GM12864 (cell line): ENCODE results near the gene SH3PXD2A.

Experiments used
- DNase-seq: peaks from one replicate; pipeline ENCODE4 v3.0.0-alpha.2; 2011; ENCODE audit warnings: low read depth
- H3K4me3 ChIP-seq: 2 replicates; pipeline ENCODE4 v1.5.1; 2011; ENCODE audit warnings: mild to moderate bottlenecking, low read depth, low read length, control low read depth
- CTCF ChIP-seq: IDR thresholded peaks from 2 replicates; pipeline ENCODE4 v1.5.1; 2011; ENCODE audit warnings: low read depth, mild to moderate bottlenecking, moderate library complexity, low read length, control low read depth, inconsistent platforms; ENCODE audit errors: missing control alignments

Gene SH3PXD2A

GRCh38 chr10:103599907-103600306, 255.5 kb downstream of the SH3PXD2A start:
- no peak overlapping the region for H3K4me3 ChIP-seq
- DNase-seq, result no peak
- TF ChIP-seq CTCF, result no peak

- no peak overlapping the region for H3K4me3 ChIP-seq
- no peak for TF ChIP-seq CTCF
- no peak for DNase-seq
These were observed 256.2 kb downstream of the SH3PXD2A start for GRCh38 chr10:103599211-103599610.

- peak; percentile 44 for TF ChIP-seq CTCF
- DNase-seq, result no peak
- H3K4me3 ChIP-seq, result no peak overlapping the region
These were observed 256.7 kb downstream of the SH3PXD2A start for GRCh38 chr10:103598654-103599115.

- no peak for TF ChIP-seq CTCF
- H3K4me3 ChIP-seq, result no peak overlapping the region
- no peak for DNase-seq
These were observed 258.4 kb downstream of the SH3PXD2A start for GRCh38 chr10:103597003-103597402.

- DNase-seq, result no peak
- no peak overlapping the region for H3K4me3 ChIP-seq
- TF ChIP-seq CTCF, result no peak
These were observed 259.2 kb downstream of the SH3PXD2A start for GRCh38 chr10:103595933-103596726.

- TF ChIP-seq CTCF, result no peak
- no peak overlapping the region for H3K4me3 ChIP-seq
- no peak for DNase-seq
These were observed 262.3 kb downstream of the SH3PXD2A start for GRCh38 chr10:103593022-103593570.
